ENCODE data around the gene GLP1R.

GLP1R gene

GRCh38 chr6:39114388-39114703, 65.8 kb downstream of the GLP1R start:
- no peak for DNase-seq (ENCODE audit: low read depth in 2 of 2)
- TF ChIP-seq, protein P1, sequence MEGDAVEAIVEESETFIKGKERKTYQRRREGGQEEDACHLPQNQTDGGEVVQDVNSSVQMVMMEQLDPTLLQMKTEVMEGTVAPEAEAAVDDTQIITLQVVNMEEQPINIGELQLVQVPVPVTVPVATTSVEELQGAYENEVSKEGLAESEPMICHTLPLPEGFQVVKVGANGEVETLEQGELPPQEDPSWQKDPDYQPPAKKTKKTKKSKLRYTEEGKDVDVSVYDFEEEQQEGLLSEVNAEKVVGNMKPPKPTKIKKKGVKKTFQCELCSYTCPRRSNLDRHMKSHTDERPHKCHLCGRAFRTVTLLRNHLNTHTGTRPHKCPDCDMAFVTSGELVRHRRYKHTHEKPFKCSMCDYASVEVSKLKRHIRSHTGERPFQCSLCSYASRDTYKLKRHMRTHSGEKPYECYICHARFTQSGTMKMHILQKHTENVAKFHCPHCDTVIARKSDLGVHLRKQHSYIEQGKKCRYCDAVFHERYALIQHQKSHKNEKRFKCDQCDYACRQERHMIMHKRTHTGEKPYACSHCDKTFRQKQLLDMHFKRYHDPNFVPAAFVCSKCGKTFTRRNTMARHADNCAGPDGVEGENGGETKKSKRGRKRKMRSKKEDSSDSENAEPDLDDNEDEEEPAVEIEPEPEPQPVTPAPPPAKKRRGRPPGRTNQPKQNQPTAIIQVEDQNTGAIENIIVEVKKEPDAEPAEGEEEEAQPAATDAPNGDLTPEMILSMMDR (IDR thresholded peaks at IDR 0.05; ENCODE audit: low read depth, low read length) = no peak
- H3K4me3 ChIP-seq (replicated peaks in 1 of 2; ENCODE audit: low read depth in 2 of 2, low read length in 2 of 2) = peak overlapping the region; percentile 77 to 82

- peak; percentile 91 to 95 for DNase-seq (ENCODE audit: low read depth in 2 of 2)
- TF ChIP-seq, protein P1 (IDR thresholded peaks at IDR 0.05; ENCODE audit: low read depth, low read length) = no peak
- H3K4me3 ChIP-seq (replicated peaks in 1 of 2; ENCODE audit: low read depth in 2 of 2, low read length in 2 of 2) = peak within 1 kb of the TSS; percentile 77 to 82
Measured at GRCh38 chr6:39114704-39115599, 66.4 kb downstream of the GLP1R start, which contains the start of gene SAYSD1. SAYSD1 (minus strand) TSS chr6:39115186; CDS start chr6:39115089, 97 bp downstream.

- DNase-seq (ENCODE audit: low read depth in 2 of 2) = no peak
- no peak overlapping the region for H3K4me3 ChIP-seq (replicated peaks in 1 of 2; ENCODE audit: low read depth in 2 of 2, low read length in 2 of 2)
- TF ChIP-seq, protein P1 (IDR thresholded peaks at IDR 0.05; ENCODE audit: low read depth, low read length) = no peak
Measured at GRCh38 chr6:39118921-39119320, 70.3 kb downstream of the GLP1R start.

- DNase-seq (ENCODE audit: low read depth in 2 of 2) = no peak
- no peak overlapping the region for H3K4me3 ChIP-seq (replicated peaks in 1 of 2; ENCODE audit: low read depth in 2 of 2, low read length in 2 of 2)
- TF ChIP-seq, protein P1 (IDR thresholded peaks at IDR 0.05; ENCODE audit: low read depth, low read length) = no peak
Measured at GRCh38 chr6:39124114-39124513, 75.5 kb downstream of the GLP1R start.

- TF ChIP-seq, protein P1 (IDR thresholded peaks at IDR 0.05; ENCODE audit: low read depth, low read length) = no peak
- no peak overlapping the region for H3K4me3 ChIP-seq (replicated peaks in 1 of 2; ENCODE audit: low read depth in 2 of 2, low read length in 2 of 2)
- peak; percentile 70 to 74 for DNase-seq (ENCODE audit: low read depth in 2 of 2)
Measured at GRCh38 chr6:39128106-39128505, 79.5 kb downstream of the GLP1R start.

DNA sequence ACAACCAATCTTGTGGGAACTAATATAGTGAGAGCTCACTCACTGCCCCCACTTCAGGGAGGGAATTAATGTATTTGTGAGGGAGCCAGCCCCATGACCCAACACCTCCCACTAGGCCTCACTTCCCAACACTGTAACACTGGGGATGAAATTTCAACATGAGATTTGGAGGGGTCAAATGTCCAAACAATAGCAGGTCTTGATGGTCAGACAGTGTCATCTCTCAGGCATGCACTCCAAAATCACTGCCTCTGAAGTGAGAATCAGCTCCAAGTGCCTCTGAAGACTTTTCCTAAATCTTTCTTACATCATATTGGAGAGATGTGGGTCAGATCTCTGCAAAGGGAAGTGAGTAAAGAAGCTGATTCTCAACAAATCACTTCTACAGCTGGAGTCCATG, 80.3 kb downstream of the GLP1R start:
- DNase-seq (ENCODE audit: low read depth in 2 of 2) = peak; percentile 4 to 37
- H3K4me3 ChIP-seq (replicated peaks in 1 of 2; ENCODE audit: low read depth in 2 of 2, low read length in 2 of 2) = no peak overlapping the region
- TF ChIP-seq, protein P1 (IDR thresholded peaks at IDR 0.05; ENCODE audit: low read depth, low read length) = no peak
